Neural progenitor cell (in vitro differentiated cells): ENCODE results near the gene CA10.

Experiments used
- CTCF ChIP-seq: fragments of 200-600 bp; sonication (generic); IDR thresholded peaks from 2 replicates; pipeline ENCODE4 v1.5.1; 2017; ENCODE audit warnings: antibody characterized with exemption, mild to moderate bottlenecking
- EZH2 ChIP-seq: fragments of 200-600 bp; sonication (generic); IDR thresholded peaks from 2 replicates; pipeline ENCODE4 v1.6.1; 2017; ENCODE audit warnings: antibody characterized with exemption, mild to moderate bottlenecking, moderate library complexity
- EZH2phosphoT487 ChIP-seq: fragments of 200-600 bp; sonication (generic); IDR thresholded peaks from 2 replicates; pipeline ENCODE4 v1.6.1; 2017; ENCODE audit warnings: antibody characterized with exemption

- TF ChIP-seq CTCF = no peak
- no peak for TF ChIP-seq EZH2
- TF ChIP-seq EZH2phosphoT487 = no peak
Measured at GRCh38 chr17:52207796-52208195, 49.3 kb upstream of the CA10 start.
